ENCODE measurements around the gene AKR1C8.
"Not testable (repeated sequence)": the region's sequence is repeated elsewhere in the genome, so short reads cannot be mapped to it uniquely, and the experiment has no call there.

The AKR1C8 gene

DNA sequence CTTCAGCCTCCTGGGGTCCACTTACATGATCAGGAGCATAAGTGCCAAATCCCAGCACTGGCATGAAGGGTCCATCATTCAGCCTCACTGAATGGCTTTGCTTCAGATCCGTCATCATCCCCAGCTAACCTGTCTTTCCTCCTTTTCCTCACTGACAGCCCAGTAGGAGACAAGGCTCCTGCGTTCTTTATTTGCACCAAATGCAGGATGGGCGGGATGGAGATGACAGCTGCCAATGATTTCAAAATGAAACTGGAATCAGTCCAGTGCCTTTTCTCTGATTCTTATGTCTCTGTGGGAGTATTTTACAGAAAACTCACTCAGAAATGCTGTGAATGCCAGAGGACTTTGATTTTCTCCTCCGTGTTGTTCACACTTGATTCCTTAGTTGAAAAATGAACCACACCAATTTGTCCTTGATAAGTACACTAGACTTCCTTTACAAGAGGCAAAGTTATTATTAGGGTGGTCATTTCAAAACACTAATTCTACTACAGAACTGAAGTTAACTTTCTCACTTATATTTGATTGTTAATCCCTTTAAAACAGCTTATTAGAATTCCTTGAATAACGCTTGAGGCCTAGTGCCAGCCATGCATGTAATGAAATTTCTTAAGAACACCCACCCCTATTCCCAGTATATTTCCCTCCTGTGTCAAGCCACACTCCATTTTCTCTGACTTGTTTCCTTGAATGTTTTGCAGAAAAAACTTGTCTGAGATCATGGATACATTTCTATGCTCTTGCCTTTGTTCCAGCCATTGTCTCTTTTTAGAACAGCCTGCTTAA, at the start of gene AKR1C8:
Gene AKR1C8 (minus strand): TSS at position 164 of the 789 bp plus-strand sequence. CDS start 46 bp downstream, at position 118.
- TF ChIP-seq, protein P1, sequence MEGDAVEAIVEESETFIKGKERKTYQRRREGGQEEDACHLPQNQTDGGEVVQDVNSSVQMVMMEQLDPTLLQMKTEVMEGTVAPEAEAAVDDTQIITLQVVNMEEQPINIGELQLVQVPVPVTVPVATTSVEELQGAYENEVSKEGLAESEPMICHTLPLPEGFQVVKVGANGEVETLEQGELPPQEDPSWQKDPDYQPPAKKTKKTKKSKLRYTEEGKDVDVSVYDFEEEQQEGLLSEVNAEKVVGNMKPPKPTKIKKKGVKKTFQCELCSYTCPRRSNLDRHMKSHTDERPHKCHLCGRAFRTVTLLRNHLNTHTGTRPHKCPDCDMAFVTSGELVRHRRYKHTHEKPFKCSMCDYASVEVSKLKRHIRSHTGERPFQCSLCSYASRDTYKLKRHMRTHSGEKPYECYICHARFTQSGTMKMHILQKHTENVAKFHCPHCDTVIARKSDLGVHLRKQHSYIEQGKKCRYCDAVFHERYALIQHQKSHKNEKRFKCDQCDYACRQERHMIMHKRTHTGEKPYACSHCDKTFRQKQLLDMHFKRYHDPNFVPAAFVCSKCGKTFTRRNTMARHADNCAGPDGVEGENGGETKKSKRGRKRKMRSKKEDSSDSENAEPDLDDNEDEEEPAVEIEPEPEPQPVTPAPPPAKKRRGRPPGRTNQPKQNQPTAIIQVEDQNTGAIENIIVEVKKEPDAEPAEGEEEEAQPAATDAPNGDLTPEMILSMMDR (IDR thresholded peaks at IDR 0.05; ENCODE audit: borderline replicate concordance, insufficient read depth, low read depth, low read length) = no peak
- H3K4me3 ChIP-seq (ENCODE audit: low read depth, low read length) = no peak within 1 kb of the TSS

DNA sequence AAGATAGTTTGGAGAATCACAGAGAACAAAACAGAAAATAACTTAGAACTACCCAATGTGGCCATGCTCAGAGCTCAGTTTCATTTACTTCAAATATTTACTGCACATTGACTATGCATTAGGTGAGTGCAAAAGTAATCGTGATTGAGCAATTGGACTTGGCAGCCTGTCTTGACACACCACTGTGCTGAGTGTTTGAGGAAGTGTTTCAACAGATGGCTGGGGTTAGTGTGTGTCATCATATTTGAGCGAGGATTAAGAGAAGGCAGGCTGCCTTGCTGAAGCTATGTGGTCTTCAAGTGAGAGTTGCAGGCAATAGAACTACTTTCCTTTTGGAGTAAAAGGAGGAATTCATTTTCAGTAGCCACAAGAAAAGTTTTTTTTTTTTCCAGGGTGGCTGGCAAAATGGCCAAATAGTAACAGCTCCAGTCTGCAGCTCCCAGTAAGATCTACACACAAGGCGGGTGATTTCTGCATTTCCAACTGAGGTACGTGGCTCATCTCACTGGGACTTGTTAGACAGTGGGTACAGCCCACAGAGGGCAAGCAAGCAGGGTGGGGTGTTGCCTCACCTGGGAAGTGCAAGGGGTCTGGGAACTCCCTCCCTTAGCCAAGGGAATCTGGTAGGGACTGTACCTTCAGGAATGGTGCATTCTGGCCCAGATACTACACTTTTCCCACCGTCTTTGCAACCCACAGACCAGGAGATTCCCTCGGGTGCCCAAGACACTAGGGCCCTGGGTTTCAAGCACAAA, 49.3 kb upstream of the AKR1C8 start:
- no peak overlapping the region for H3K4me3 ChIP-seq (ENCODE audit: low read depth, low read length)
- TF ChIP-seq, protein P1 (IDR thresholded peaks at IDR 0.05; ENCODE audit: borderline replicate concordance, insufficient read depth, low read depth, low read length) = no peak

DNA sequence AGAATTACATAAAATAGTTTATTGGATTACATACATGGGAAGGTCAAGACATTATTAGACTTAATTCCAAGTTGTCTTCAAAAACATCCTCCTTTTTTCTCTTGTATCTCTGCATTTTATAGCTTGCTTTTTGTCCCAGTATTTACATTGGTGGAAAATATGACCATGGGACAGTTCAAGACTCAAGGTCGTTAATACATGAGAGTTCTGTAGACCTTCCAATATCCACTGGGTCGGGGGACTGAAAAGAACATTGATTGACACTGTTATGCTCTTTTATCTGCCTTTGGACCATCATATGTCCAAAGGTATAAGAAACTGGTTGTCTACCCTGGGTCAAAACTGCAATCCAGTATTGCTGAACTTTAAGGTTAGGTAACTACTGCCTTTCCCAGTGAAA, 48.4 kb upstream of the AKR1C8 start:
- TF ChIP-seq, protein P1 (IDR thresholded peaks at IDR 0.05; ENCODE audit: borderline replicate concordance, insufficient read depth, low read depth, low read length) = no peak

DNA sequence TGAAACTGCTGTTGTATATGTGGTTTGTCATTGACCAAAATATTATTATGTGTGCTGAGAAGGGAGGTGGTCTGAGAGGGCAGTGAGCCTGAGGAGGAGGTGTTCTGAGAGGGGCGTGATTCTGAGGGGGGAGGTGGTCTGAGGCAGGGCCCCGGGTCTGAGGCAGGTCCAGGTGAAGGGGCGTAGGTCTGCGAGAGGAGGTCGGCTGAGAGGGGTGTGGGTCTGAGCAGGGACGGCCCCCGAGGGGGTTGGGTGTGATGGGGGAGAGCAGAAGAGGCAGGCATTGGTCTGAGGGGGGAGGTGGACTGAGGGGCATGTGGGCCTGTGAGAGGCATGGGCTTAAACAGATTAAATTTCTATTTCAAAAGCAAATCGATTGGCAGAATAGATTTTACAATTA, 44.1 kb upstream of the AKR1C8 start:
- H3K4me3 ChIP-seq (ENCODE audit: low read depth, low read length) = no peak overlapping the region
- TF ChIP-seq, protein P1 (IDR thresholded peaks at IDR 0.05; ENCODE audit: borderline replicate concordance, insufficient read depth, low read depth, low read length) = no peak

More for the DNA sequence above, 48.4 kb upstream of the AKR1C8 start:
- H3K4me3 ChIP-seq (ENCODE audit: low read depth, low read length) = no peak overlapping the region

DNA sequence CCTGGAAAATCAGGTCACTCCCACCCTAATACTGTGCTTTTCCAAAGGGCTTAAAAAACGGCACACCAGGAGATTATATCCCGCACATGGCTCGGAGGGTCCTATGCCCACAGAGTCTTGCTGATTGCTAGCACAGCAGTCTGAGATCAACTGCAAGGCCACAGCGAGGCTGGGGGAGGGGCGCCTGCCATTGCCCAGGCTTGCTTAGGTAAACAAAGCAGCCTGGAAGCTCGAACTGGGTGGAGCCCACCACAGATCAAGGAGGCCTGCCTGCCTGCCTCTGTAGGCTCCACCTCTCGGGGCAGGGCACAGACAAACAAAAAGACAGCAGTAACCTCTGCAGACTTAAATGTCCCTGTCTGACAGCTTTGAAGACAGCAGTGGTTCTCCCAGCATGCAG, 38.0 kb upstream of the AKR1C8 start:
- not testable (repeated sequence) for H3K4me3 ChIP-seq (ENCODE audit: low read depth, low read length)

DNA sequence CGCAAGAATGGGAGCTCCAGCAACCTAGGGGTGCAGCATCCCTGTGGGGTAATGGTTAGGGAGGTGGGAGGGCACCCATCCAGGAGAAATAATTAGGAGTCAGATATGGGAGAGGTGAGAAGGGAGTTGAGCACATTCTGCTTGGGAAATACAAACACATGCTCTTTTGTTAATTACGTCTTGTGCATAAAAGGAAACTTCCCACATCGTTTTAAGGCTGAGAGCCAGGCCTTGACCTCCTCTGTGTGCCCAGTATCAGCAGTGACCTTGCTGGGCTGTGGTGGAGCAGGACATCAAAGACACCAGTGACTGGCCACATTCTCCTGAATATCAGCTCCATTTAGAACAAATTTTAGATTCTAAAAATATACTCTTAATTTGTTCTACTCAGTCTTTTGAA, 34.3 kb upstream of the AKR1C8 start:
- TF ChIP-seq, protein P1 (IDR thresholded peaks at IDR 0.05; ENCODE audit: borderline replicate concordance, insufficient read depth, low read depth, low read length) = no peak
- no peak overlapping the region for H3K4me3 ChIP-seq (ENCODE audit: low read depth, low read length)

DNA sequence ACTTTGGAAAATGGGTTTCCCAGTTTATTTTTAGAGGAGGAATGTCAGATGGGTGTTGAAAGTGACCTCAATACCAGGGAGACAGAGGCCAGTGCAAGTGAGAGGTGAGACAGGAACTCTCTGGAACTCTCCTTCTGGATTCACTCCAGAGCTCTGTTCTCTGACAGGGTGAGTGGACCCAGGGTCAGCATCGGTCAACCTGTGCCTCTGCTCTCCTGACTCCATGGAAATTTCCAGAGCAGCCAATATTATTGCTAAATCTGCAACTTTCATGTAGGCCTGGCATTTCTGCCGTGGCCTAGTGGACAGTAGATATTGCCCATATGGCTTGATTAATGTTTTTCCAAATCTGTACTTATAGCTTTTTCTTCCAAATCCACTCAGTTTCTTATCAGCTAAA, 31.9 kb upstream of the AKR1C8 start:
- no peak overlapping the region for H3K4me3 ChIP-seq (ENCODE audit: low read depth, low read length)
- TF ChIP-seq, protein P1 (IDR thresholded peaks at IDR 0.05; ENCODE audit: borderline replicate concordance, insufficient read depth, low read depth, low read length) = no peak

All from GM12875 (cell line).